GM23338 (cell line): Measurements from ENCODE around the gene TMA16. TPM values are rescaled to one million over a fixed set of nuclear protein-coding genes. Genes with fewer than 3 reads are reported as not detected.

Experiments
- ATAC-seq: fragments of 200-7000 bp; cut with Tn5 transposase; 3 replicates; pipeline ENCODE4 v1.9.1; 2020
- DNase-seq: peaks from one replicate; pipeline ENCODE4 v3.0.0-alpha.2; 2015; ENCODE audit warnings: low spot score
- H2AFZ ChIP-seq: fragments of 200-600 bp; sonication (generic); 2 replicates; pipeline ENCODE4 v1.8.0; 2016; ENCODE audit warnings: antibody characterized with exemption, mild to moderate bottlenecking, moderate library complexity
- H3F3A ChIP-seq: fragments of 200-600 bp; sonication (generic); replicated peaks from 2 replicates; pipeline ENCODE4 v1.8.0; 2017; ENCODE audit warnings: antibody characterized with exemption, mixed run types, low read depth
- H3K27ac ChIP-seq: fragments of 200-600 bp; sonication (generic); 2 replicates; pipeline ENCODE4 v1.6.1; 2016; ENCODE audit warnings: low read depth
- H3K27me3 ChIP-seq: fragments of 200-600 bp; sonication (generic); 2 replicates; pipeline ENCODE4 v1.8.0; 2016; ENCODE audit warnings: mild to moderate bottlenecking, mixed run types, moderate library complexity; ENCODE audit not compliant: insufficient read depth
- H3K36me3 ChIP-seq: fragments of 200-600 bp; sonication (generic); 2 replicates; pipeline ENCODE4 v1.8.0; 2016; ENCODE audit warnings: mild to moderate bottlenecking; ENCODE audit not compliant: insufficient read depth
- H3K4me1 ChIP-seq: fragments of 200-600 bp; sonication (generic); 2 replicates; pipeline ENCODE4 v1.8.0; 2016; ENCODE audit warnings: mild to moderate bottlenecking, moderate library complexity; ENCODE audit not compliant: insufficient read depth
- H3K4me2 ChIP-seq: fragments of 200-600 bp; sonication (generic); 2 replicates; pipeline ENCODE4 v1.7.1; 2017; ENCODE audit warnings: mixed run types
- H3K4me3 ChIP-seq: fragments of 200-600 bp; sonication (generic); 2 replicates; pipeline ENCODE4 v1.6.1; 2016; ENCODE audit warnings: mixed run types
- H3K79me2 ChIP-seq: fragments of 200-600 bp; sonication (generic); replicated peaks from 2 replicates; pipeline ENCODE4 v1.8.0; 2017; ENCODE audit warnings: mild to moderate bottlenecking; ENCODE audit not compliant: insufficient read depth
- H3K9me2 ChIP-seq: fragments of 200-600 bp; sonication (generic); 2 replicates; pipeline ENCODE4 v1.8.0; 2017; ENCODE audit not compliant: insufficient read depth
- H4K20me1 ChIP-seq: fragments of 200-600 bp; sonication (generic); replicated peaks from 2 replicates; pipeline ENCODE4 v1.8.0; 2017; ENCODE audit warnings: mild to moderate bottlenecking; ENCODE audit not compliant: insufficient read depth
- H3K27ac Mint-ChIP-seq: 2 replicates; pipeline ENCODE4 v1.8.0; 2020; ENCODE audit warnings: inconsistent platforms, mild to moderate bottlenecking, moderate library complexity, mixed read lengths
- H3K27me3 Mint-ChIP-seq: 3 replicates; pipeline ENCODE4 v1.8.0; 2022; ENCODE audit warnings: low read depth, mild to moderate bottlenecking, moderate library complexity, mixed read lengths, inconsistent platforms; ENCODE audit not compliant: insufficient read depth, poor library complexity
- H3K36me3 Mint-ChIP-seq: 3 replicates; pipeline ENCODE4 v1.8.0; 2021; ENCODE audit warnings: low read depth, mild to moderate bottlenecking, inconsistent platforms, moderate library complexity, mixed read lengths
- H3K4me1 Mint-ChIP-seq: 3 replicates; pipeline ENCODE4 v1.8.0; 2020; ENCODE audit warnings: mild to moderate bottlenecking, inconsistent platforms, mixed read lengths
- H3K4me3 Mint-ChIP-seq: 3 replicates; pipeline ENCODE4 v1.8.0; 2021; ENCODE audit warnings: moderate library complexity, mild to moderate bottlenecking, inconsistent platforms, mixed read lengths
- H3K9me3 Mint-ChIP-seq: 3 replicates; pipeline ENCODE4 v1.8.0; 2020; ENCODE audit warnings: moderate library complexity, mild to moderate bottlenecking, inconsistent platforms, mixed read lengths
- CREB1 ChIP-seq: fragments of 250-450 bp; sonication (Bioruptor Pico); IDR thresholded peaks from 2 replicates; pipeline ENCODE4 v1.5.0; 2020; ENCODE audit warnings: low read depth, mild to moderate bottlenecking, moderate library complexity
- CTCF ChIP-seq, 2 experiments: fragments of 200-600 bp in 1 of 2; sonication (generic) in 1 of 2; conservative IDR thresholded peaks; 2 replicates each; pipeline versions ENCODE4 v1.5.1 to v1.6.1; 2016 to 2017; ENCODE audit warnings: antibody characterized with exemption in 2 of 2, low read depth in 2 of 2, mild to moderate bottlenecking in 2 of 2, moderate library complexity in 1 of 2
- EZH2 ChIP-seq: fragments of 200-600 bp; sonication (generic); IDR thresholded peaks from one replicate; pipeline ENCODE4 v1.8.0; 2017; ENCODE audit warnings: antibody characterized with exemption, mild to moderate bottlenecking, low read depth; ENCODE audit not compliant: unreplicated experiment
- EZH2phosphoT487 ChIP-seq: fragments of 200-600 bp; sonication (generic); IDR thresholded peaks from one replicate; pipeline ENCODE4 v1.8.1; 2018; ENCODE audit warnings: antibody characterized with exemption; ENCODE audit not compliant: unreplicated experiment
- NANOG ChIP-seq: IDR thresholded peaks from 2 replicates; pipeline ENCODE4 v1.6.1; 2016; ENCODE audit warnings: antibody characterized with exemption, borderline replicate concordance
- REST ChIP-seq: IDR thresholded peaks from one replicate; pipeline ENCODE4 v1.6.1; 2018; ENCODE audit warnings: antibody characterized with exemption; ENCODE audit not compliant: unreplicated experiment
- STAT1 ChIP-seq: IDR thresholded peaks from one replicate; pipeline ENCODE4 v1.6.1; 2016; ENCODE audit warnings: antibody characterized with exemption; ENCODE audit not compliant: unreplicated experiment
- ZNF114 ChIP-seq: fragments of 250-450 bp; sonication (Bioruptor Pico); IDR thresholded peaks from 2 replicates; pipeline ENCODE4 v1.5.0; 2020; ENCODE audit warnings: mild to moderate bottlenecking, moderate library complexity
- ZNF331 ChIP-seq: fragments of 250-450 bp; sonication (Bioruptor Pico); IDR thresholded peaks from 2 replicates; pipeline ENCODE4 v1.5.0; 2020; ENCODE audit warnings: low read depth, mild to moderate bottlenecking, moderate library complexity
- polyA plus RNA-seq: library from polyadenylated mRNA; unstranded; fragments of >200 nt; fragmentation: Nextera tagmentation; extraction: Ambion mirVana; gene quantifications from 2 replicates; pipeline ENCODE4 v1.2.1, GENCODE V29; 2016
- total RNA-seq: library from RNA; depleted of rRNA; stranded (reverse); fragments of >200 nt; shearing (Covaris generic); gene quantifications from 2 replicates; pipeline ENCODE4 v1.2.3, GENCODE V29; 2014

Gene TMA16
- total and polyA plus RNA-seq, 2 experiments from 2014 or later, result 46.4 to 96.1 TPM

DNA sequence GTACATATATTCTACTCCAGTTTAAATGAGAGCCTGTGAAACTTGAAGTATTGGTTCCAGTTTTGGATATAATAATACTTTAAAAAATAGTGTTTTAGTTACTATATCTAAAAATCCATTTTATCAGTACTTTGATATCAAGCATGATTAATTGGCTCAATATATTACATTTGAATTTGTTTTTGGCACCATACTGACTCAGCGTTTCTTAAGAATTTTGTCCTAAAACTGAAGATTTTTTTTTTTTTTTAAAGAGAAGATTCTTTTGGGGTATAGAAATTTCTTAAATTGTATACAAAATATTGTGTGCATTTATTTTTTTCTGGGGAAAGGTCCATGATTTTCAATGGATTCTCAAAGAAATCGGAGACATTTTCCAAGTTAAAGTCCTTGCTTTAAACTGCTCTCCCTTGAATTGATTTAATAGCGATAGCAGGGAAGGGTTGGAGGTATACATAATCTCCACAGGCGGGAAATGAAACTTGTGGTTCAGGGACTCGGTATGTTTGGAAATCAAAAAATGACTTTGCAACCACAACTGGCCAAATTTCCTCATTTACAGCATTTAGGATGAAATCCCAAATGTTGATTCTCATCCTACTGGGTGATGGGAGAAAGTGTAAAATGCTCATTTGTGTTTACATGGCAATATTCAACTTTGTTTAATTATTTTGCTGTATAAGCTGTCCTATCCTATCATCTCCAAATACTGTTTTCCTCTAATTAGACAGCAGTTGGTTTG lies 62.3 kb downstream of the TMA16 start:
- Mint-ChIP-seq H3K27ac (no peak overlapping the region), H3K4me3 (no peak overlapping the region), H3K9me3 (no peaks in the 10 kb centered on the region; the same call in 2 of the 3 replicates), H3K36me3 (no peaks in the 10 kb centered on the region; the same call in 2 of the 3 replicates), H3K4me1 (no peaks in the 10 kb centered on the region), H3K27me3 (no peaks in the 10 kb centered on the region)
- TF ChIP-seq ZNF114, result no peak
- no peak for TF ChIP-seq CREB1 (CRISPR knock-in tag)
- no peak for TF ChIP-seq REST
- no peaks in the 10 kb centered on the region for H3F3A ChIP-seq
- no peaks in the 10 kb centered on the region for H3K79me2 ChIP-seq
- ATAC-seq (no peak), DNase-seq (no peak)
- no peak overlapping the region for H2AFZ ChIP-seq
- H3K27ac ChIP-seq, result no peak overlapping the region
- H3K36me3 ChIP-seq, result no peaks in the 10 kb centered on the region; the same call in 1 of the 2 replicates
- H3K4me1 ChIP-seq, result no peaks in the 10 kb centered on the region
- no peaks in the 10 kb centered on the region for H4K20me1 ChIP-seq
- no peak overlapping the region for H3K4me2 ChIP-seq
- H3K27me3 ChIP-seq, result no peaks in the 10 kb centered on the region
- no peaks in the 10 kb centered on the region for H3K9me2 ChIP-seq
- H3K4me3 ChIP-seq, result no peak overlapping the region

- Mint-ChIP-seq H3K27me3 (no peaks in the 10 kb centered on the region), H3K4me3 (no peak overlapping the region), H3K27ac (no peak overlapping the region), H3K9me3 (no peaks in the 10 kb centered on the region; the same call in 2 of the 3 replicates), H3K4me1 (no peaks in the 10 kb centered on the region), H3K36me3 (no peaks in the 10 kb centered on the region; the same call in 2 of the 3 replicates)
- Histone ChIP-seq H3K4me1 (no peaks in the 10 kb centered on the region), H2AFZ (no peak overlapping the region), H3K9me2 (no peaks in the 10 kb centered on the region), H3K79me2 (no peaks in the 10 kb centered on the region), H3K27me3 (no peaks in the 10 kb centered on the region), H3K36me3 (no peaks in the 10 kb centered on the region; the same call in 1 of the 2 replicates), H4K20me1 (no peaks in the 10 kb centered on the region), H3K4me3 (no peak overlapping the region), H3K27ac (no peak overlapping the region), H3F3A (no peaks in the 10 kb centered on the region), H3K4me2 (no peak overlapping the region)
- DNase-seq (no peak), ATAC-seq (no peak)
- TF ChIP-seq EZH2, result no peak
- no peak for TF ChIP-seq NANOG
- no peak for TF ChIP-seq EZH2phosphoT487
- no peak for TF ChIP-seq CTCF (conservative IDR thresholded peaks at IDR 0.05; ENCODE audit: low read depth in 2 of 2)
- TF ChIP-seq ZNF331, result no peak
- TF ChIP-seq STAT1, result no peak
These were observed 64.1 kb downstream of the TMA16 start for GRCh38 chr4:163558539-163559044.
